ENCODE results near the gene NCOA1.
A peak's percentile ranks its signal among the peaks of the same experiment; 100 is the strongest.

NCOA1 gene

GRCh38 chr2:24586955-24587354 is 95.9 kb downstream of the NCOA1 start:
- H3K4me3 ChIP-seq (ENCODE audit: low read depth, low read length, poor library complexity, severe bottlenecking) = no peak overlapping the region
- no peaks in the 10 kb centered on the region for H3F3A ChIP-seq (ENCODE audit: insufficient read depth, low read length)
- no peak overlapping the region for H3K9ac ChIP-seq (ENCODE audit: low read length)
- H3K9me3 ChIP-seq (ENCODE audit: low read length) = no peaks in the 10 kb centered on the region
- H3K27me3 ChIP-seq (ENCODE audit: insufficient read depth, low read length) = no peaks in the 10 kb centered on the region
- H3K9me2 ChIP-seq (ENCODE audit: low read depth, low read length) = no peaks in the 10 kb centered on the region
- H2AFZ ChIP-seq (ENCODE audit: low read length) = no peak overlapping the region
- H3K27ac ChIP-seq (ENCODE audit: low read depth, low read length, poor library complexity, severe bottlenecking) = peak overlapping the region; percentile 62
- H3K4me1 ChIP-seq (ENCODE audit: insufficient read depth, low read length, severe bottlenecking) = peaks cover 24% of the 10 kb centered on the region
- H3K36me3 ChIP-seq (ENCODE audit: insufficient read depth, low read length) = no peaks in the 10 kb centered on the region
- no peak for TF ChIP-seq EZH2 (IDR thresholded peaks at IDR 0.05; ENCODE audit: borderline replicate concordance, low read length)
- no peak for TF ChIP-seq CTCF (IDR thresholded peaks at IDR 0.05; ENCODE audit: low read length)
- H3K4me2 ChIP-seq (ENCODE audit: low read length) = 0 out of 2 replicates have a peak overlapping the region, but pooled peaks have one; percentile 7
- no peaks in the 10 kb centered on the region for H3K79me2 ChIP-seq (ENCODE audit: insufficient read depth, low read length)
- no peaks in the 10 kb centered on the region for H4K20me1 ChIP-seq (ENCODE audit: insufficient read depth, low read length)

- no peaks in the 10 kb centered on the region for H3K27me3 ChIP-seq (ENCODE audit: insufficient read depth, low read length)
- no peaks in the 10 kb centered on the region for H3K9me3 ChIP-seq (ENCODE audit: low read length)
- no peaks in the 10 kb centered on the region for H4K20me1 ChIP-seq (ENCODE audit: insufficient read depth, low read length)
- H3F3A ChIP-seq (ENCODE audit: insufficient read depth, low read length) = no peaks in the 10 kb centered on the region
- H3K4me2 ChIP-seq (ENCODE audit: low read length) = no peak overlapping the region
- no peak overlapping the region for H3K27ac ChIP-seq (ENCODE audit: low read depth, low read length, poor library complexity, severe bottlenecking)
- peaks cover 24% of the 10 kb centered on the region for H3K4me1 ChIP-seq (ENCODE audit: insufficient read depth, low read length, severe bottlenecking)
- H3K36me3 ChIP-seq (ENCODE audit: insufficient read depth, low read length) = no peaks in the 10 kb centered on the region
- no peak overlapping the region for H3K9ac ChIP-seq (ENCODE audit: low read length)
- H3K9me2 ChIP-seq (ENCODE audit: low read depth, low read length) = no peaks in the 10 kb centered on the region
- no peak overlapping the region for H3K4me3 ChIP-seq (ENCODE audit: low read depth, low read length, poor library complexity, severe bottlenecking)
- H3K79me2 ChIP-seq (ENCODE audit: insufficient read depth, low read length) = no peaks in the 10 kb centered on the region
- no peak for TF ChIP-seq EZH2 (IDR thresholded peaks at IDR 0.05; ENCODE audit: borderline replicate concordance, low read length)
- TF ChIP-seq CTCF (IDR thresholded peaks at IDR 0.05; ENCODE audit: low read length) = no peak
- H2AFZ ChIP-seq (ENCODE audit: low read length) = no peak overlapping the region
Observed at GRCh38 chr2:24588294-24588693, 97.2 kb downstream of the NCOA1 start.

- no peaks in the 10 kb centered on the region for H4K20me1 ChIP-seq (ENCODE audit: insufficient read depth, low read length)
Observed at GRCh38 chr2:24592441-24593100, 101.5 kb downstream of the NCOA1 start.

More at GRCh38 chr2:24592441-24593100, 101.5 kb downstream of the NCOA1 start:
- Histone ChIP-seq H3F3A (ENCODE audit: insufficient read depth, low read length) (no peaks in the 10 kb centered on the region), H3K27ac (ENCODE audit: low read depth, low read length, poor library complexity, severe bottlenecking) (no peak overlapping the region), H3K79me2 (ENCODE audit: insufficient read depth, low read length) (no peaks in the 10 kb centered on the region), H3K9me3 (ENCODE audit: low read length) (no peaks in the 10 kb centered on the region), H3K4me3 (ENCODE audit: low read depth, low read length, poor library complexity, severe bottlenecking) (no peak overlapping the region), H3K9me2 (ENCODE audit: low read depth, low read length) (no peaks in the 10 kb centered on the region), H3K36me3 (ENCODE audit: insufficient read depth, low read length) (no peaks in the 10 kb centered on the region), H3K4me1 (ENCODE audit: insufficient read depth, low read length, severe bottlenecking) (no peaks in the 10 kb centered on the region), H3K4me2 (ENCODE audit: low read length) (no peak overlapping the region), H3K9ac (ENCODE audit: low read length) (no peak overlapping the region), H2AFZ (ENCODE audit: low read length) (no peak overlapping the region), H3K27me3 (ENCODE audit: insufficient read depth, low read length) (no peaks in the 10 kb centered on the region)
- TF ChIP-seq EZH2 (IDR thresholded peaks at IDR 0.05; ENCODE audit: borderline replicate concordance, low read length) (no peak), CTCF (IDR thresholded peaks at IDR 0.05; ENCODE audit: low read length) (no peak)
